Esophagus squamous epithelium (tissue), 5 donors: ENCODE results near the gene TULP1. TPM values are rescaled to one million over a fixed set of nuclear protein-coding genes. Genes with fewer than 3 reads are reported as not detected.

ENCODE experiments used
- DNase-seq: peaks from one replicate; lab custom pipeline; 2025; lab: John Stamatoyannopoulos, UW
- H3K27ac ChIP-seq, 4 donors: fragments of 200-600 bp; sonication (generic); one replicate each; pipeline ENCODE4 v1.5.1; 2016 to 2019; ENCODE audit warnings: mild to moderate bottlenecking in 1 of 4
- H3K27me3 ChIP-seq, 4 donors: fragments of 200-600 bp; sonication (generic); 1 replicate in 3 of 4; 2 replicates in 1 of 4; pipeline versions ENCODE4 v1.5.1 to v1.6.0; 2017 to 2021; ENCODE audit warnings: antibody characterized with exemption in 1 of 4
- H3K36me3 ChIP-seq, 3 donors: fragments of 200-600 bp; sonication (generic); one replicate each; pipeline ENCODE4 v1.5.1; 2016 to 2019
- H3K4me1 ChIP-seq, 3 donors: fragments of 200-600 bp; sonication (generic); one replicate each; pipeline ENCODE4 v1.5.1; 2017 to 2019
- H3K4me3 ChIP-seq, 4 donors: fragments of 200-600 bp; sonication (generic); 1 replicate in 3 of 4; 2 replicates in 1 of 4; pipeline ENCODE4 v1.5.1; 2016 to 2019; ENCODE audit warnings: mild to moderate bottlenecking in 2 of 4, moderate library complexity in 1 of 4
- H3K9me3 ChIP-seq, 3 donors: fragments of 200-600 bp; sonication (generic); one replicate each; pipeline ENCODE4 v1.5.1; 2016 to 2019
- CTCF ChIP-seq, 6 experiments: fragments of 450-650 bp in 4 of 6; fragments of 200-600 bp in 2 of 6; sonication (generic) in 2 of 6; IDR thresholded peaks; one replicate each; pipeline ENCODE4 v1.5.1; 2016 to 2019; ENCODE audit warnings: antibody characterized with exemption in 6 of 6, mild to moderate bottlenecking in 4 of 6, moderate library complexity in 4 of 6
- POLR2A ChIP-seq, 4 donors: fragments of 450-650 bp; IDR thresholded peaks; one replicate each; pipeline ENCODE4 v1.6.1; 2017; ENCODE audit warnings: antibody characterized with exemption in 4 of 4, mild to moderate bottlenecking in 4 of 4, moderate library complexity in 3 of 4
- WGBS, 2 donors: methylation state at CpG; one replicate each; pipeline ENCODE4 v1.1.5; 2018; 5-methylcytosine and 5-hydroxymethylcytosine counted together
- intact Hi-C: fragments of 100-400 bp; cut with DNase I; formaldehyde crosslinking; loops from one replicate; pipeline ENCODE4 v1.15.0; 2022
- total RNA-seq, 4 donors: library from RNA; depleted of rRNA; stranded (reverse); fragments of >200 nt; gene quantifications; one replicate each; pipeline ENCODE4 v1.1.0, GENCODE V29; 2016
- donor health status: DM: yes; HTN: yes; CAD: no.

TULP1 gene
- total RNA-seq, 4 donors from 2014 or later: not detected

GRCh38 chr6:35506536-35506935 is 6.2 kb downstream of the TULP1 start:
- intact Hi-C loops: no loop called here
- peaks cover 2 to 16% (median 3%) of the 10 kb centered on the region in 3 donors for H3K4me1 ChIP-seq
- no peak overlapping the region for H3K27ac ChIP-seq
- no peaks in the 10 kb centered on the region for H3K9me3 ChIP-seq
- no peaks in the 10 kb centered on the region for H3K36me3 ChIP-seq
- DNase-seq: no peak
- WGBS, 2 donors: 92 to 93% methylated on average over 3 of the region's 3 CpGs
- no peak for TF ChIP-seq CTCF (IDR thresholded peaks at IDR 0.05)
- TF ChIP-seq POLR2A (IDR thresholded peaks at IDR 0.05): no peak
- H3K27me3 ChIP-seq: peaks cover 0 to 87% (median under 1%) of the 10 kb centered on the region in 4 donors
- H3K4me3 ChIP-seq: no peak overlapping the region

- no peak for TF ChIP-seq CTCF (IDR thresholded peaks at IDR 0.05)
- TF ChIP-seq POLR2A (IDR thresholded peaks at IDR 0.05): no peak
- Histone ChIP-seq H3K27ac (no peak overlapping the region), H3K4me1 (peaks cover 0 to 12% (median 3%) of the 10 kb centered on the region in 3 donors), H3K36me3 (no peaks in the 10 kb centered on the region), H3K27me3 (peaks cover 0 to 82% (median 0%) of the 10 kb centered on the region in 4 donors), H3K4me3 (no peak overlapping the region), H3K9me3 (no peaks in the 10 kb centered on the region)
- 33% methylated on average over 1 of the region's 21 CpGs; no CpG with 5 or more reads in 1 of the 2 donors for WGBS, 2 donors
- intact Hi-C loops: no loop called here
- no peak for DNase-seq
Observed at GRCh38 chr6:35505999-35506412, 6.7 kb downstream of the TULP1 start.

GRCh38 chr6:35503534-35503933 is 9.2 kb downstream of the TULP1 start:
- 31 to 37% methylated on average over 2 to 6 of the region's 15 CpGs for WGBS, 2 donors
- TF ChIP-seq CTCF (IDR thresholded peaks at IDR 0.05): no peak
- no peak for TF ChIP-seq POLR2A (IDR thresholded peaks at IDR 0.05)
- intact Hi-C loops: no loop called here
- Histone ChIP-seq H3K36me3 (no peaks in the 10 kb centered on the region), H3K9me3 (no peaks in the 10 kb centered on the region), H3K4me1 (peaks cover 0 to 22% (median 5%) of the 10 kb centered on the region in 3 donors), H3K4me3 (no peak overlapping the region), H3K27me3 (peaks cover 0 to 73% (median 0%) of the 10 kb centered on the region in 4 donors), H3K27ac (no peak overlapping the region)
- no peak for DNase-seq

- Histone ChIP-seq H3K27ac (no peak overlapping the region), H3K36me3 (no peaks in the 10 kb centered on the region), H3K4me1 (peaks cover 7 to 34% (median 13%) of the 10 kb centered on the region in 3 donors), H3K27me3 (peaks cover 0 to 70% (median 0%) of the 10 kb centered on the region in 4 donors), H3K4me3 (no peak overlapping the region), H3K9me3 (no peaks in the 10 kb centered on the region)
- no peak for DNase-seq
- 100% methylated on average over 2 of the region's 2 CpGs; no CpG with 5 or more reads in 1 of the 2 donors for WGBS, 2 donors
- no peak for TF ChIP-seq POLR2A (IDR thresholded peaks at IDR 0.05)
- no peak for TF ChIP-seq CTCF (IDR thresholded peaks at IDR 0.05)
- intact Hi-C loops: no loop called here
Observed at GRCh38 chr6:35501784-35502183, 10.9 kb downstream of the TULP1 start.

GRCh38 chr6:35500782-35501181 is 11.9 kb downstream of the TULP1 start:
- WGBS, 2 donors: 76 to 84% methylated on average over 5 of the region's 6 CpGs
- H3K4me3 ChIP-seq: no peak overlapping the region
- no peaks in the 10 kb centered on the region for H3K36me3 ChIP-seq
- H3K4me1 ChIP-seq: peaks cover 7 to 32% (median 9%) of the 10 kb centered on the region in 3 donors
- DNase-seq: no peak
- intact Hi-C loops: no loop called here
- no peaks in the 10 kb centered on the region for H3K9me3 ChIP-seq
- peaks cover 0 to 65% (median 0%) of the 10 kb centered on the region in 4 donors for H3K27me3 ChIP-seq
- no peak overlapping the region for H3K27ac ChIP-seq
- TF ChIP-seq POLR2A (IDR thresholded peaks at IDR 0.05) (no peak), CTCF (IDR thresholded peaks at IDR 0.05) (no peak)
